Measurements from ENCODE around the gene CCRL2. TPM values are rescaled to one million over a fixed set of nuclear protein-coding genes. Genes with fewer than 3 reads are reported as not detected.

Gene CCRL2
- total RNA-seq, 1 experiment from 2014 or later = not detected

DNA sequence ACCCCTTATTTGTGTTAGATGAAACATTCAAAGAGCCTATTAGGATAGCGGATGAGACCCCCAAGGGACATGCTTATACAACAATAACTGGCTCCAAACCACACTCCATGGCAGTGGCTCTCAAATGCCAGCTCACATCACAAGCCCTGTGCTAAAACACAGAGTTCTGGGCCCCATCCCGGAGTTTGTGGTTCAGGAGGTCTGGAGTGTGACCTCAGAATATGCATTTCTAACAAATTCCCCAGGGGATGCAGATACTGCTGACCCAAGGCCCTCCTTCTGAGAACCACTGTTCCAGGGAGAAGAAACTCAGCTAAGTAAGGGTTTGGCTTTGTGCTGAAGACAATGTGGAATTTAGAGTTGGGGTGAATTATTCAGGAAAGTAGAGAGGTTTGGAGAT lies 3.6 kb downstream of the CCRL2 start:
- ChIA-PET POLR2A (no interaction called here), CTCF (interaction anchor here (0.8 to 1.5 kb wide), 7 partner anchors 11 to 202 kb away, joined by 3 to 8 read pairs (median 5); partner anchors contain the start of gene CCR1)
- TF ChIP-seq, protein P1, sequence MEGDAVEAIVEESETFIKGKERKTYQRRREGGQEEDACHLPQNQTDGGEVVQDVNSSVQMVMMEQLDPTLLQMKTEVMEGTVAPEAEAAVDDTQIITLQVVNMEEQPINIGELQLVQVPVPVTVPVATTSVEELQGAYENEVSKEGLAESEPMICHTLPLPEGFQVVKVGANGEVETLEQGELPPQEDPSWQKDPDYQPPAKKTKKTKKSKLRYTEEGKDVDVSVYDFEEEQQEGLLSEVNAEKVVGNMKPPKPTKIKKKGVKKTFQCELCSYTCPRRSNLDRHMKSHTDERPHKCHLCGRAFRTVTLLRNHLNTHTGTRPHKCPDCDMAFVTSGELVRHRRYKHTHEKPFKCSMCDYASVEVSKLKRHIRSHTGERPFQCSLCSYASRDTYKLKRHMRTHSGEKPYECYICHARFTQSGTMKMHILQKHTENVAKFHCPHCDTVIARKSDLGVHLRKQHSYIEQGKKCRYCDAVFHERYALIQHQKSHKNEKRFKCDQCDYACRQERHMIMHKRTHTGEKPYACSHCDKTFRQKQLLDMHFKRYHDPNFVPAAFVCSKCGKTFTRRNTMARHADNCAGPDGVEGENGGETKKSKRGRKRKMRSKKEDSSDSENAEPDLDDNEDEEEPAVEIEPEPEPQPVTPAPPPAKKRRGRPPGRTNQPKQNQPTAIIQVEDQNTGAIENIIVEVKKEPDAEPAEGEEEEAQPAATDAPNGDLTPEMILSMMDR (IDR thresholded peaks at IDR 0.05) = no peak
- TF ChIP-seq SMAD3 (CRISPR knock-in tag; IDR thresholded peaks at IDR 0.05; ENCODE audit: borderline replicate concordance) (no peak), TCF7 (CRISPR knock-in tag; IDR thresholded peaks at IDR 0.05; ENCODE audit: low read depth) (no peak), TEAD4 (CRISPR knock-in tag; IDR thresholded peaks at IDR 0.05) (no peak), MXD4 (CRISPR knock-in tag; IDR thresholded peaks at IDR 0.05; ENCODE audit: borderline replicate concordance) (no peak), ZNF423 (CRISPR knock-in tag; IDR thresholded peaks at IDR 0.05) (no peak), NR1H2 (CRISPR knock-in tag; IDR thresholded peaks at IDR 0.05) (no peak), NFE2L1 (CRISPR knock-in tag; IDR thresholded peaks at IDR 0.05) (no peak)
- TF ChIP-seq, protein P2, sequence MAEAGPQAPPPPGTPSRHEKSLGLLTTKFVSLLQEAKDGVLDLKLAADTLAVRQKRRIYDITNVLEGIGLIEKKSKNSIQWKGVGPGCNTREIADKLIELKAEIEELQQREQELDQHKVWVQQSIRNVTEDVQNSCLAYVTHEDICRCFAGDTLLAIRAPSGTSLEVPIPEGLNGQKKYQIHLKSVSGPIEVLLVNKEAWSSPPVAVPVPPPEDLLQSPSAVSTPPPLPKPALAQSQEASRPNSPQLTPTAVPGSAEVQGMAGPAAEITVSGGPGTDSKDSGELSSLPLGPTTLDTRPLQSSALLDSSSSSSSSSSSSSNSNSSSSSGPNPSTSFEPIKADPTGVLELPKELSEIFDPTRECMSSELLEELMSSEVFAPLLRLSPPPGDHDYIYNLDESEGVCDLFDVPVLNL (CRISPR knock-in tag; IDR thresholded peaks at IDR 0.05; ENCODE audit: borderline replicate concordance, low read depth) = no peak
- TF ChIP-seq, protein P3, sequence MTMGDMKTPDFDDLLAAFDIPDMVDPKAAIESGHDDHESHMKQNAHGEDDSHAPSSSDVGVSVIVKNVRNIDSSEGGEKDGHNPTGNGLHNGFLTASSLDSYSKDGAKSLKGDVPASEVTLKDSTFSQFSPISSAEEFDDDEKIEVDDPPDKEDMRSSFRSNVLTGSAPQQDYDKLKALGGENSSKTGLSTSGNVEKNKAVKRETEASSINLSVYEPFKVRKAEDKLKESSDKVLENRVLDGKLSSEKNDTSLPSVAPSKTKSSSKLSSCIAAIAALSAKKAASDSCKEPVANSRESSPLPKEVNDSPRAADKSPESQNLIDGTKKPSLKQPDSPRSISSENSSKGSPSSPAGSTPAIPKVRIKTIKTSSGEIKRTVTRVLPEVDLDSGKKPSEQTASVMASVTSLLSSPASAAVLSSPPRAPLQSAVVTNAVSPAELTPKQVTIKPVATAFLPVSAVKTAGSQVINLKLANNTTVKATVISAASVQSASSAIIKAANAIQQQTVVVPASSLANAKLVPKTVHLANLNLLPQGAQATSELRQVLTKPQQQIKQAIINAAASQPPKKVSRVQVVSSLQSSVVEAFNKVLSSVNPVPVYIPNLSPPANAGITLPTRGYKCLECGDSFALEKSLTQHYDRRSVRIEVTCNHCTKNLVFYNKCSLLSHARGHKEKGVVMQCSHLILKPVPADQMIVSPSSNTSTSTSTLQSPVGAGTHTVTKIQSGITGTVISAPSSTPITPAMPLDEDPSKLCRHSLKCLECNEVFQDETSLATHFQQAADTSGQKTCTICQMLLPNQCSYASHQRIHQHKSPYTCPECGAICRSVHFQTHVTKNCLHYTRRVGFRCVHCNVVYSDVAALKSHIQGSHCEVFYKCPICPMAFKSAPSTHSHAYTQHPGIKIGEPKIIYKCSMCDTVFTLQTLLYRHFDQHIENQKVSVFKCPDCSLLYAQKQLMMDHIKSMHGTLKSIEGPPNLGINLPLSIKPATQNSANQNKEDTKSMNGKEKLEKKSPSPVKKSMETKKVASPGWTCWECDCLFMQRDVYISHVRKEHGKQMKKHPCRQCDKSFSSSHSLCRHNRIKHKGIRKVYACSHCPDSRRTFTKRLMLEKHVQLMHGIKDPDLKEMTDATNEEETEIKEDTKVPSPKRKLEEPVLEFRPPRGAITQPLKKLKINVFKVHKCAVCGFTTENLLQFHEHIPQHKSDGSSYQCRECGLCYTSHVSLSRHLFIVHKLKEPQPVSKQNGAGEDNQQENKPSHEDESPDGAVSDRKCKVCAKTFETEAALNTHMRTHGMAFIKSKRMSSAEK (CRISPR knock-in tag; IDR thresholded peaks at IDR 0.05; ENCODE audit: borderline replicate concordance) = no peak
- TF ChIP-seq, protein P4, sequence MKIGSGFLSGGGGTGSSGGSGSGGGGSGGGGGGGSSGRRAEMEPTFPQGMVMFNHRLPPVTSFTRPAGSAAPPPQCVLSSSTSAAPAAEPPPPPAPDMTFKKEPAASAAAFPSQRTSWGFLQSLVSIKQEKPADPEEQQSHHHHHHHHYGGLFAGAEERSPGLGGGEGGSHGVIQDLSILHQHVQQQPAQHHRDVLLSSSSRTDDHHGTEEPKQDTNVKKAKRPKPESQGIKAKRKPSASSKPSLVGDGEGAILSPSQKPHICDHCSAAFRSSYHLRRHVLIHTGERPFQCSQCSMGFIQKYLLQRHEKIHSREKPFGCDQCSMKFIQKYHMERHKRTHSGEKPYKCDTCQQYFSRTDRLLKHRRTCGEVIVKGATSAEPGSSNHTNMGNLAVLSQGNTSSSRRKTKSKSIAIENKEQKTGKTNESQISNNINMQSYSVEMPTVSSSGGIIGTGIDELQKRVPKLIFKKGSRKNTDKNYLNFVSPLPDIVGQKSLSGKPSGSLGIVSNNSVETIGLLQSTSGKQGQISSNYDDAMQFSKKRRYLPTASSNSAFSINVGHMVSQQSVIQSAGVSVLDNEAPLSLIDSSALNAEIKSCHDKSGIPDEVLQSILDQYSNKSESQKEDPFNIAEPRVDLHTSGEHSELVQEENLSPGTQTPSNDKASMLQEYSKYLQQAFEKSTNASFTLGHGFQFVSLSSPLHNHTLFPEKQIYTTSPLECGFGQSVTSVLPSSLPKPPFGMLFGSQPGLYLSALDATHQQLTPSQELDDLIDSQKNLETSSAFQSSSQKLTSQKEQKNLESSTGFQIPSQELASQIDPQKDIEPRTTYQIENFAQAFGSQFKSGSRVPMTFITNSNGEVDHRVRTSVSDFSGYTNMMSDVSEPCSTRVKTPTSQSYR (CRISPR knock-in tag; IDR thresholded peaks at IDR 0.05) = no peak
- H3K4me3 Mint-ChIP-seq = no peak overlapping the region
- H3K27ac Mint-ChIP-seq = no peak overlapping the region
- H3K36me3 Mint-ChIP-seq = no peaks in the 10 kb centered on the region
- H3K9me3 Mint-ChIP-seq = no peaks in the 10 kb centered on the region
- no peak for ATAC-seq
- no peaks in the 10 kb centered on the region; the same call in 1 of the 2 replicates for H3K4me1 Mint-ChIP-seq
- H3K27me3 Mint-ChIP-seq (ENCODE audit: low read depth) = no peaks in the 10 kb centered on the region
- no peak for DNase-seq (ENCODE audit: low spot score)

DNA sequence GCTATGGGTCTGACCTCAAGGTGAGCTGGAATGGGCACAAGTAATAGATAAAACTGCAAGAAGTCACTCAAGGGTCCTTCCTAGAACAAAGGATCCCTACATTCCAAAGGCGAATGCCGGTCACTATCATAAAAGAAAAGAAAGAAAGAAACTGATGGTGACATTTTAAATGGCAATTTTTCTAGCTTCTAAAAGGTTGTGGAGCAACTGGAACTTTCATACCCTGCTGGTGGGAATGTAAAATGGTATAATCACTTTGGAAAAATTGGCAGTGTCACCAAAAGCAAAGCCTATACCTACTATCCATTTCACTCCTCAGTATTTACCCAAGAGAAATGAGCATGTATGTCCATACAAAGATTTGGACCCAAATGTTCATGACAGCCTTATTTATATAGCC lies 4.2 kb downstream of the CCRL2 start:
- TF ChIP-seq TEAD1 (CRISPR knock-in tag; IDR thresholded peaks at IDR 0.05) (no peak), NFE2L1 (CRISPR knock-in tag; IDR thresholded peaks at IDR 0.05) (no peak)
- TF ChIP-seq, protein P5, sequence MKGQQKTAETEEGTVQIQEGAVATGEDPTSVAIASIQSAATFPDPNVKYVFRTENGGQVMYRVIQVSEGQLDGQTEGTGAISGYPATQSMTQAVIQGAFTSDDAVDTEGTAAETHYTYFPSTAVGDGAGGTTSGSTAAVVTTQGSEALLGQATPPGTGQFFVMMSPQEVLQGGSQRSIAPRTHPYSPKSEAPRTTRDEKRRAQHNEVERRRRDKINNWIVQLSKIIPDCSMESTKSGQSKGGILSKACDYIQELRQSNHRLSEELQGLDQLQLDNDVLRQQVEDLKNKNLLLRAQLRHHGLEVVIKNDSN (CRISPR knock-in tag; IDR thresholded peaks at IDR 0.05) = no peak
- ChIA-PET CTCF (interaction anchor here (0.7 to 1.5 kb wide), 8 partner anchors 12 to 203 kb away, joined by 3 to 8 read pairs (median 4); partner anchors contain the start of gene CCR1), POLR2A (no interaction called here)
- DNase-seq (ENCODE audit: low spot score) (no peak), ATAC-seq (no peak)
- Mint-ChIP-seq H3K27me3 (ENCODE audit: low read depth) (no peaks in the 10 kb centered on the region), H3K9me3 (no peaks in the 10 kb centered on the region), H3K4me1 (no peaks in the 10 kb centered on the region; the same call in 1 of the 2 replicates), H3K36me3 (no peaks in the 10 kb centered on the region), H3K4me3 (no peak overlapping the region), H3K27ac (no peak overlapping the region)

Data from WTC11 (cell line).